Keratinocyte (primary cell): ENCODE measurements around the gene KHSRP.

ENCODE experiments used
- CTCF ChIP-seq, 3 experiments: IDR thresholded peaks in 1 of 3; conservative IDR thresholded peaks in 1 of 3; optimal IDR thresholded peaks in 1 of 3; 2 replicates in 2 of 3; 3 replicates in 1 of 3; pipeline versions ENCODE3 to v1.5.1; 2011; ENCODE audit warnings: low read length in 3 of 3, mild to moderate bottlenecking in 3 of 3, moderate library complexity in 2 of 3, control low read depth in 1 of 3, inconsistent platforms in 1 of 3; ENCODE audit not compliant: insufficient read depth in 2 of 3; ENCODE audit errors: extremely low read depth in 1 of 3
- EZH2 ChIP-seq: IDR thresholded peaks from one replicate; pipeline ENCODE4 v1.6.1; 2012; ENCODE audit warnings: inconsistent platforms, mild to moderate bottlenecking, low read length, moderate library complexity

- TF ChIP-seq CTCF (optimal IDR thresholded peaks at IDR 0.05 in 1 of 3, IDR thresholded peaks at IDR 0.05 in 1 of 3, conservative IDR thresholded peaks at IDR 0.05 in 1 of 3; ENCODE audit: extremely low read depth in 1 of 3, insufficient read depth in 2 of 3, low read length in 3 of 3) (no peak), EZH2 (no peak)
Observed at GRCh38 chr19:6374161-6374709, 50.4 kb downstream of the KHSRP start.
